OCI-M2 (cell line): ENCODE measurements around the gene PDCD11.
"Not testable (repeated sequence)": the region's sequence is repeated elsewhere in the genome, so short reads cannot be mapped to it uniquely, and the experiment has no call there.

Experiments used
- DNase-seq: peaks from one replicate; lab custom pipeline; 2025; ENCODE audit not compliant: unreplicated experiment; lab: John Stamatoyannopoulos, UW

Gene PDCD11, protein sequence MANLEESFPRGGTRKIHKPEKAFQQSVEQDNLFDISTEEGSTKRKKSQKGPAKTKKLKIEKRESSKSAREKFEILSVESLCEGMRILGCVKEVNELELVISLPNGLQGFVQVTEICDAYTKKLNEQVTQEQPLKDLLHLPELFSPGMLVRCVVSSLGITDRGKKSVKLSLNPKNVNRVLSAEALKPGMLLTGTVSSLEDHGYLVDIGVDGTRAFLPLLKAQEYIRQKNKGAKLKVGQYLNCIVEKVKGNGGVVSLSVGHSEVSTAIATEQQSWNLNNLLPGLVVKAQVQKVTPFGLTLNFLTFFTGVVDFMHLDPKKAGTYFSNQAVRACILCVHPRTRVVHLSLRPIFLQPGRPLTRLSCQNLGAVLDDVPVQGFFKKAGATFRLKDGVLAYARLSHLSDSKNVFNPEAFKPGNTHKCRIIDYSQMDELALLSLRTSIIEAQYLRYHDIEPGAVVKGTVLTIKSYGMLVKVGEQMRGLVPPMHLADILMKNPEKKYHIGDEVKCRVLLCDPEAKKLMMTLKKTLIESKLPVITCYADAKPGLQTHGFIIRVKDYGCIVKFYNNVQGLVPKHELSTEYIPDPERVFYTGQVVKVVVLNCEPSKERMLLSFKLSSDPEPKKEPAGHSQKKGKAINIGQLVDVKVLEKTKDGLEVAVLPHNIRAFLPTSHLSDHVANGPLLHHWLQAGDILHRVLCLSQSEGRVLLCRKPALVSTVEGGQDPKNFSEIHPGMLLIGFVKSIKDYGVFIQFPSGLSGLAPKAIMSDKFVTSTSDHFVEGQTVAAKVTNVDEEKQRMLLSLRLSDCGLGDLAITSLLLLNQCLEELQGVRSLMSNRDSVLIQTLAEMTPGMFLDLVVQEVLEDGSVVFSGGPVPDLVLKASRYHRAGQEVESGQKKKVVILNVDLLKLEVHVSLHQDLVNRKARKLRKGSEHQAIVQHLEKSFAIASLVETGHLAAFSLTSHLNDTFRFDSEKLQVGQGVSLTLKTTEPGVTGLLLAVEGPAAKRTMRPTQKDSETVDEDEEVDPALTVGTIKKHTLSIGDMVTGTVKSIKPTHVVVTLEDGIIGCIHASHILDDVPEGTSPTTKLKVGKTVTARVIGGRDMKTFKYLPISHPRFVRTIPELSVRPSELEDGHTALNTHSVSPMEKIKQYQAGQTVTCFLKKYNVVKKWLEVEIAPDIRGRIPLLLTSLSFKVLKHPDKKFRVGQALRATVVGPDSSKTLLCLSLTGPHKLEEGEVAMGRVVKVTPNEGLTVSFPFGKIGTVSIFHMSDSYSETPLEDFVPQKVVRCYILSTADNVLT (N-terminal part only)

GRCh38 chr10:103396067-103396788 lies at the start of gene PDCD11, which contains the start of gene ATP5MK:
TSS of gene PDCD11 (plus strand) at chr10:103396626. CDS start at chr10:103398427, 1,801 bp downstream.
TSS of gene ATP5MK (minus strand) at chr10:103396475. CDS start at chr10:103392457, 4,018 bp downstream.
- DNase-seq = peak; percentile 95

- no peak for DNase-seq
Observed at GRCh38 chr10:103350175-103350516, 46.3 kb upstream of the PDCD11 start.

- DNase-seq = peak; percentile 43
Observed at GRCh38 chr10:103350517-103351260, 45.7 kb upstream of the PDCD11 start, which contains the start of gene PCGF6. TSS of gene PCGF6 (minus strand) at chr10:103351140. CDS start at chr10:103351066, 74 bp downstream.

DNA sequence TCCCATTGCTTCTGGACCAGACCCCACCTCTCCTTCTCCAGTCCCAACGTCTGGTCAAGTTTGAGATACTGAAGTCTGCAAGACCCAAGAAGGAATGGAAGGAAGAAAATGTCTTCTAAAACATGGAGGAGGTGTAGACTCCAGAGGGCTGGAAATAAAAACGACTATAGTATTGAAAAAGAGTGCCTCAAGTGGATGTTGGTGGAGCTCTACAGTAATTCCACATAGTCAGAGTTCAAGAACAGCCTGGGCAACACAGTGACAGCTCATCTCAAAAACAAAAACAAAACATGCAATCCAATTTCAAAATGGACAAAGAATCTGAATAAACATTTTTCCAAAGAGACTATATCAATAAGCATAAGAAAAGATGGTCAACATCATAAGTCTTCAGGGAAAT lies 43.1 kb upstream of the PDCD11 start:
- no peak for DNase-seq

- not testable (repeated sequence) for DNase-seq
Observed at GRCh38 chr10:103354567-103354966, 41.9 kb upstream of the PDCD11 start.

- DNase-seq = no peak
Observed at GRCh38 chr10:103355906-103356599, 40.4 kb upstream of the PDCD11 start.

DNA sequence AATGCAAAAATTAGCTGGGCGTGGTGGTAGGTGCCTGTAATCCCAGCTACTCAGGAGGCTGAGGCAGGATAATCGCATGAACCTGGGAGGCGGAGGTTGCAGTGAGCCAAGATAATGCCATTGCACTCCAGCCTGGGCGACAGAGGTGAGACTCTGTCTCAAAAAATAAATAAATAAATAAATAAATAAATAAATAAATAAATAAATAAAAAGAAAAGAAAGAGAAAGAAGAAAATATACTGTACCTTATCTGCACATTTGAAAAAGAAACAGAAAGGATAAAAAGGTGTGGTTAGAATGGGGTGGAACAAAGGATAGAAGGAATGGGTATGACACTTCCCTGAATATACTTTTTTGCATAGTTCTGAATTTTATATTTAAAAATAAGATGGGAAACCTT lies 36.9 kb upstream of the PDCD11 start:
- DNase-seq = not testable (repeated sequence)

DNA sequence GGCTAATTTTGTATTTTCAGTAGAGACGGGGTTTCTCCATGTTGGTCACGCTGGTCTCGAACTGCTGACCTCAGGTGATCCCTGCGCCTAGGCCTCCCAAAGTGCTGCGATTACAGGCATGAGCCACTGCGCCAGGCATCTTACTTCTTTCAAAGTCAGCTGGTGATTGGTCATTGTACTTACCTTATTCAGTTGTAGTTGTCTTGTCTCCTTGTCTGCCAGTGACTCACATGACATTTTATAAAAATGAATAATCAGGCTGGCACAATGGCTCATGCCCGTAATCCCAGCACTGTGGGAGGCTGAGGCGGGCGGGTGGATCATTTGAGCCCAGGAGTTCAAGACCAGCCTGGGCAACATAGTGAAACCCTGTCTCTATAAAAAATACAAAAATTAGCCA lies 35.6 kb upstream of the PDCD11 start:
- not testable (repeated sequence) for DNase-seq

- DNase-seq = no peak
Observed at GRCh38 chr10:103367379-103367781, 29.0 kb upstream of the PDCD11 start.

- peak; percentile 76 for DNase-seq
Observed at GRCh38 chr10:103367782-103368518, 28.5 kb upstream of the PDCD11 start, which contains the start of gene TAF5. TSS of gene TAF5 (plus strand) at chr10:103367976. CDS start at chr10:103367990, 14 bp downstream.

DNA sequence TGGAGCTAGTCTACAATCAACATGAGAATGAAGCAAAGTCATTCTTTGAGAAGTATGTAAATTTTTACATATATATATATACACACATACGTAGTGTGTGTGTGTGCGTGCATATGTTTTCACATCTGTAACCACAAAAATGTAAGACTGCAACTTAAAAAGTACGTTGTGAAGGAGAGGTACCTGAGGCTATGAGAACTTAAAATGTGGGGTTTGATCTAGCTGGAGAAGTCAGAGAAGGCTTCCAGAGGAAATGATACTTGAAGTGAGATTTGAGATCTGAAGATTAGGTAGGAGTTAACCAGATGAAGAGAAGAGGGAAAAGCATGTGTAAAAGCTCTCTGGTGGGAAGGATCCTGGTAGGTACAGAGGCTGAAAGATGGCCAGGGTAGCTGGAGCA lies 22.9 kb upstream of the PDCD11 start:
- DNase-seq = no peak

- DNase-seq = no peak
Observed at GRCh38 chr10:103374263-103374662, 22.2 kb upstream of the PDCD11 start.

DNA sequence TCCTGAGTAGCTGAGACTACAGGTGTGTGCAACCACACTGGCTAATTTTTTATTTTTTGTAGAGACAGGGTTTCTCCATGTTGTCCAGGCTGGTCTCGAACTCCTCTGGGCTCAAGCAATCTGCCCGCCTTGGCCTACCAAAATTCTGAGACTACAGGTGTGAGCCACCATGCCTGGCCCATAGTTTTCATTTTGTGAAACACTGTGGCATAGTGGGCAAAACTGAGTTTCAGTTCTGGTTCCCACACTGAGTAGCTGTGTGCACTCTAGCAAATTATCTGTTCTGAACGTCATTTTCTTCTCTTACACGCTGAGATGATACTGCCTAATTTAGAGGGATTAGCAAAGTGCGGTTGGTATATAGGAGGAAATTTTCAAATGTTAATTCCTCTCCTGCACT lies 13.7 kb upstream of the PDCD11 start:
- no peak for DNase-seq

DNA sequence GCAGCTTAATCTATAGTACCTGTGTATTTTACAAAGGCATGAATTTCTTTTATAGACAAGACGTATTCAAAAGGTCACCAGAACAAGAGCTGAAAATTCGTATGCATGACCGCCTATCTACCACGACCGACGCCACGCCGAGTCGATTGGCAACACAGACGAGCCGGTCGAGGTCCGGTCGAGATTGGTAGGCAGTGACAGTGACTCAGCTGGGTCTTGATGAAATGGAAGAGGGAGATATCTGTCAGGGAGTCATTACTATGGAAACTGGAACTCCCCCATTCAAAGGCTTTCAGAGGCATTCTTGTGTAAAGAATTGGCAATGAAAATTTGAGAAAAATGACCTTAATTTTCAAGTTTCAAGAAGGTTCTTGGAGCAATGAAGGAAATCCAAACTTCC lies 2.2 kb upstream of the PDCD11 start:
- no peak for DNase-seq

DNA sequence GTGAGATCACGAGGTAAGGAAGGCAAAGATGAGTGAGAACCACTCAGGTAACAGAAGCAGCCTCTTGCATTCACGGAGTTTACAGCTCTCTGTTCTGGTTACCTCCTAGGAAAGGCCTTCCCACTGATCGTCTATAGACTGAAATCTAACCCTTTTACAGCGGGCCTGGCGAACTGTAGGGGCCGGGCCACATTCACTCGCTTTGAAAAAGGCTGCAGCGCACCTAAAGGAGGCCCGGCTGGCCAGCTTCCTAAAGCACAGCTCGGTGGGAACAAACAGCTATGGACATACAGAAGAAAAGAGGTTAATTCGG lies 716 bp upstream of the PDCD11 start:
- DNase-seq = no peak

DNA sequence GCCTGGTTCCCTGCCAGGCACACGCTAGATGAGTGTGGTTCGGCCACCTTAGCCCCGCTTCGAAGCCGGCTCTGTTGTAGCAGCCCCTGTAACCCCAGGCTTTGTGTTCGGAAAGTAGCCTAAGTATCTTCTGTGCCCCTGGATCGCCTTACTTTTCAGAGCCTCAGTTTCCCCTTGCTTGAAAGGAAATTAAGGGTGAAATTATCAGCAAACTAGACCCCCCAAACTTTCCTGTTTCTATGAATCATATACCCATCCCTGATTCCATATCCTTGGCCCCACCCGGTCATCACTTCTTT lies 312 bp downstream of the PDCD11 start:
- no peak for DNase-seq

DNA sequence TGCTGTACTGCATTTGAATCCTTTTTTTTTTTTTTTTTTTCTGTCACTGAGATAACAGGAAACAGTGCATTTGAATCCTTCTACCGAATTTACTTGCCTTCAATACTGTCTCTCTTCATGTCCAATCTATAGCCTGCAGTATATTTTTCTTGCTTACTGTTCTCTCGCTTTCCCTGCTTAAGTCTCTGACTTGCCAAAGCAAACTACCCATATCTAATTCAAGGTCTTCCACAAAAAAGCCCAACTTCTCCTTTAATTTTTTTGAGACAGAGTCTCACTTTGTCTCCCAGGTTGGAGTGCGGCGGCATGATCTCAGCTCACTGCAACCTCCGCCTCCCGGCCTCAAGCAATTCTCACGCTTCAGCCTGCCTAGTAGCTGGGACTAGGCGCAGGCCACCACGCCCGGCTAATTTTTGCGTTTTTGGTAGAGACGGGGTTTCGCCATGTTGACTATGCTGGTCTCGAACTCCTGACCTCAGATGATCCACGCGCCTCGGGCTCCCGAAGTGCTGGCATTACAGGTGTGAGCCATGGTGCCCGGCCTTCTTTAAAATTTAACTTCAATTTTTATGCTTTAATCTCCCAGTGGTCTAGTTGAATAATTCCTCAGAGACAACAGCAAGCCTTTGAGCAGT lies 882 bp downstream of the PDCD11 start:
- DNase-seq = no peak

- no peak for DNase-seq
Observed at GRCh38 chr10:103413564-103413963, 17.1 kb downstream of the PDCD11 start.
